Heart left ventricle (tissue), 16 donors: ENCODE measurements around the gene SELENOO. TPM values are rescaled to one million over a fixed set of nuclear protein-coding genes. Genes with fewer than 3 reads are reported as not detected.

Experiments
- ATAC-seq, 4 donors: fragments of 200-7000 bp; cut with Tn5 transposase; one replicate each; pipeline ENCODE4 v1.9.1; 2020 to 2022; ENCODE audit warnings: moderate library complexity in 4 of 4, mild to moderate bottlenecking in 3 of 4, moderate number of reproducible peaks in 1 of 4
- DNase-seq, 5 donors: peaks; one replicate each; pipeline ENCODE4 v3.0.0-alpha.2; 2020
- H3K27ac ChIP-seq, 12 donors: fragments of 200-600 bp; sonication (generic) in 4 of 12; one replicate each; pipeline versions ENCODE4 v1.5.0 to v1.8.0; 2016 to 2022; ENCODE audit warnings: mild to moderate bottlenecking in 2 of 12
- H3K27me3 ChIP-seq, 9 donors: fragments of 200-600 bp; sonication (generic) in 2 of 9; one replicate each; pipeline versions ENCODE4 v1.5.1 to v1.8.0; 2016 to 2022; ENCODE audit warnings: mild to moderate bottlenecking in 3 of 9
- H3K36me3 ChIP-seq, 9 donors: fragments of 200-600 bp; sonication (generic) in 2 of 9; one replicate each; pipeline versions ENCODE4 v1.5.0 to v1.8.0; 2018 to 2022; ENCODE audit warnings: mild to moderate bottlenecking in 2 of 9
- H3K4me1 ChIP-seq, 12 donors: fragments of 200-600 bp; sonication (generic) in 4 of 12; one replicate each; pipeline versions ENCODE4 v1.5.0 to v1.8.0; 2016 to 2022; ENCODE audit warnings: mild to moderate bottlenecking in 3 of 12
- H3K4me3 ChIP-seq, 12 donors: fragments of 200-600 bp; sonication (generic) in 4 of 12; one replicate each; pipeline versions ENCODE4 v1.5.0 to v1.8.0; 2017 to 2022; ENCODE audit warnings: mild to moderate bottlenecking in 9 of 12, moderate library complexity in 4 of 12
- H3K9me3 ChIP-seq, 12 donors: fragments of 200-600 bp; sonication (generic) in 4 of 12; one replicate each; pipeline versions ENCODE4 v1.5.0 to v1.8.0; 2016 to 2022; ENCODE audit warnings: mild to moderate bottlenecking in 1 of 12
- POLR2A ChIP-seq, 2 donors: fragments of 450-650 bp; IDR thresholded peaks; one replicate each; pipeline ENCODE4 v1.6.1; 2017; ENCODE audit warnings: antibody characterized with exemption in 2 of 2, mild to moderate bottlenecking in 2 of 2, moderate library complexity in 2 of 2
- WGBS, 4 donors: extraction: QIAGEN DNeasy Blood & Tissue Kit in 2 of 4; methylation state at CpG; one replicate each; pipeline versions ENCODE4 v1.1.5 to v1.1.7; 2013 to 2018; 5-methylcytosine and 5-hydroxymethylcytosine counted together
- intact Hi-C, 10 donors: fragments of 100-400 bp; cut with DNase I; formaldehyde crosslinking; loops; one replicate each; pipeline versions ENCODE4 v1.11.1 to v1.14.2; 2022
- polyA plus RNA-seq, 2 donors: library from polyadenylated mRNA; stranded (reverse); fragments of 200-250 nt; gene quantifications; one replicate each; pipeline ENCODE4 v1.2.3, GENCODE V29; 2013
- total RNA-seq, 9 donors: library from RNA; depleted of rRNA in 2 of 9; stranded (reverse); fragments of >200 nt in 2 of 9; fragmentation: NEBNext Ultra II Directional in 3 of 9; extraction: Animal tissue kit (Norgen Biotek cat#: 25700) in 3 of 9; gene quantifications; one replicate each; pipeline versions ENCODE4 v1.1.0 to v1.2.4, GENCODE V29; 2016 to 2023
- TF ChIP-seq, protein P1 (sequence below), 12 donors: fragments of 200-600 bp; sonication (generic) in 4 of 12; IDR thresholded peaks; one replicate each; pipeline versions ENCODE4 v1.5.0 to v1.8.0; 2018 to 2022; ENCODE audit warnings: antibody characterized with exemption in 12 of 12, mild to moderate bottlenecking in 5 of 12
- donor health status: ischemic (EF 13 %, LVEDD 7.1; RV severe dilation, severe dysfunction).
- donor health status: healthy with polysubstance abuse.
- donor health status: DM: no; HTN: yes; CAD: no.
- donor health status: DM: no; HTN: no; CAD: no.
- donor health status: ischemic (EF 25% LVEDD 6.9; RV normal size, moderate dysfunction).
- donor health status: ischemic (EF 25% LVEDD 5.7; RV mildly dilated, moderate dysfunction).
- donor health status: healthy.
- donor health status: DM: yes; HTN: yes; CAD: no.
- donor health status: ischemic (EF 35%, LVEDD 5.7; RV mildly dilated, moderate dysfunction).
- donor health status: nonischemic (EF 11% LVEDD 7.7; RV severe dilation, severe dysfunction).
- donor health status: DM: yes; HTN: yes; CAD: no.
- donor health status: PGD.
- donor health status: ischemic (EF 29% LVEDD 5.4; RV normal size, mild dysfunction).
- donor health status: nonischemic (EF 23%, LVEDD 6.1; RV moderate dilation, normal function).

SELENOO gene
- total and polyA plus RNA-seq, 11 donors, result 10.4 to 23.8 (median 15.4) TPM

DNA sequence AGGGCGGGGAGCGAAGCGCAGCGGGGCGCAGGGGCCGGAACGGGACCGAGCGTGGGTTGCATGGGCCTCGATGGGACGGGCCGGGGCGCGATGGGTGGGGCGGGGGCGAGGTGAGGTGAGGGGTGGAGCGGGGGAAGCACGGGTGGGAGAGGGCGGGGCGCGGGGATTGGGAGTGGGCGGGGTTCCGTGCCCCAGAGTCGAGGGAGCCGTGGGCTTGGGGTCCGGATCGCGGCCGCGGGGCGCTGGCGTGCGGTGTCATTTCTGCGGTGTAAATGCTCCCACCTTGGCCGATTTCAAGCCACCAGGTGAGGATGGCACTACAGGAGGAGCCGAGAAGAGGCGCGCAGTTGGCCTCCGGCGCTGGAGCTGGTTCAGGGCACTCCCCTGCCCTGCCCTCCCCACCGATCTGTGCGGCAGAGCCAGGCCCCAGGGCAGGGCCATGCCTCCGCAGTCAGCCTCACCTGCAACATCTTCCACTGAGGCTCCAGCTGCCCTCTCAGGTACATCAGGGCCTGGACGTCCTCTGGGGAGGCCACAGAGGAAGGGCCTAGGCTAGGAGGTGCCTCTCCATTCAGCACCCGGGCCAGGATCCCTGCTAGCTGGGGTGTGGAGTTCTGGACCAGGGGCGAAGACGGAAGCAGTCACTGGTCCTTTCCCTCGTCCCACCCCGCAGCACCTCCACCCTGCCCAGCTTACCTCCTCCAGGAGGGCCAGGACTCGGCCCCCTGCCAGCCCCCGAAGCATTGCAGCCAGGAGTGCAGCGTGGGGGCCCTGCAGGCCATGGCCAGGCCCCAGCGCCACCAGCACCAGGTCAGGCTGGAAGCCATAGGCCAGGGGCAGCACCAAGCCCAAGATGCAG, 44.6 kb downstream of the SELENOO start:
- Histone ChIP-seq H3K27me3 (no peaks in the 10 kb centered on the region), H3K27ac (peak overlapping the region; percentile 72 to 96 (median 88)), H3K9me3 (no peaks in the 10 kb centered on the region), H3K36me3 (peaks cover 0 to 29% (median 8%) of the 10 kb centered on the region in 9 donors), H3K4me1 (peaks cover 18 to 70% (median 52%) of the 10 kb centered on the region in 12 donors), H3K4me3 (peak overlapping the region; percentile 51 to 99 (median 88))
- TF ChIP-seq, protein P1, sequence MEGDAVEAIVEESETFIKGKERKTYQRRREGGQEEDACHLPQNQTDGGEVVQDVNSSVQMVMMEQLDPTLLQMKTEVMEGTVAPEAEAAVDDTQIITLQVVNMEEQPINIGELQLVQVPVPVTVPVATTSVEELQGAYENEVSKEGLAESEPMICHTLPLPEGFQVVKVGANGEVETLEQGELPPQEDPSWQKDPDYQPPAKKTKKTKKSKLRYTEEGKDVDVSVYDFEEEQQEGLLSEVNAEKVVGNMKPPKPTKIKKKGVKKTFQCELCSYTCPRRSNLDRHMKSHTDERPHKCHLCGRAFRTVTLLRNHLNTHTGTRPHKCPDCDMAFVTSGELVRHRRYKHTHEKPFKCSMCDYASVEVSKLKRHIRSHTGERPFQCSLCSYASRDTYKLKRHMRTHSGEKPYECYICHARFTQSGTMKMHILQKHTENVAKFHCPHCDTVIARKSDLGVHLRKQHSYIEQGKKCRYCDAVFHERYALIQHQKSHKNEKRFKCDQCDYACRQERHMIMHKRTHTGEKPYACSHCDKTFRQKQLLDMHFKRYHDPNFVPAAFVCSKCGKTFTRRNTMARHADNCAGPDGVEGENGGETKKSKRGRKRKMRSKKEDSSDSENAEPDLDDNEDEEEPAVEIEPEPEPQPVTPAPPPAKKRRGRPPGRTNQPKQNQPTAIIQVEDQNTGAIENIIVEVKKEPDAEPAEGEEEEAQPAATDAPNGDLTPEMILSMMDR (IDR thresholded peaks at IDR 0.05), result no peak
- TF ChIP-seq POLR2A (IDR thresholded peaks at IDR 0.05), result no peak
- DNase-seq, result no peak
- 4 to 25% (median 14%) methylated on average over 11 to 53 of the region's 53 CpGs for WGBS, 4 donors
- peak; percentile 2 to 44 (median 33) for ATAC-seq
- intact Hi-C loops, result loop anchor here in 6 of 10 donors (2.0 to 10.0 kb wide), 5 partner anchors 97 to 369 kb away; partner anchors contain the start of genes PPP6R2 (in 2 of the 6), LMF2 (in 1 of the 6), NCAPH2 (in 1 of the 6) and SCO2 (in 1 of the 6)

DNA sequence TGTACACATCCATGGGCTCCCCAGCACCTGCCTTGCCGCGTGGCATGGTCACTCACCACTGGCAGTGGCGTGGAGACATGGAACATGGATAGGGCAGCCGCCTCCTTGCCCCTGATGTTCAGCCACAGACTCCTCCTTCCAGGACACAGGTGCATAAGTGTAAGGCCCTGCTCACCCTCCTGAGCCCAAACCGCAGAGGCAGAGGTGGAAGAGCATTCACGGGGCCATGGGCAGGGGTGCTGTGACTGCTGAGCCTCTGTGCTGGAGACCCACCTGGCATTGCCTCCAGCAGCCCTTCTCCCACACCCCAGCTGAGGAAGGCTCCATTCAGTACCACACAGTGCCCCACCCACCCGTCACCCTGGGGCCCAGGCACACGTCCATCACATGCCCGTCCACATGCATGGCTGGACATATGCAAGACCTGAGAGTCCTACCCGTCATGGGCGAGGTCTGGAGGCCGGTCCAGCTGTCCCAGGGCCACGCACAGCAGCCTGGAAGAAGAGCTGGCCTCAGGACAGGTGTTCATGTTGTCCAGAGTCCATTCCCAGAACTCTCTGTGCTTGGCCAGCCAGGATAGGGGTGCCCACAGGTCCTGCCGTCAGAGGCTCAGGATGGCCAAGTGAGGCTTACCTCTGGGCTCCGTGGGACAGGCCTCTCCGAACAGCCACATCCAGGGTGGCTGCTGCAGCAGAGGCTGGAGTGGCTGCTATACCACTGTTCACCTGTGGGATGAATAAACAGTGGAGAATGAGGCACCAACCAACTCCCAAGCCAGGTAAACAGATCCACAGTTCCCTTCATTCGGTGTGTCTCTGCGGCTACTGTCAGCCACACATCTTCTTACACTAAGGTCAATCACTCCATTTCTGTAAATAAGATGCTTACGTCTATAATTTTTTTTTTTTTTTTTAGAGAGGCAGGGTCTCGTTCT, 45.7 kb downstream of the SELENOO start:
- intact Hi-C loops, result loop anchor here in 5 of 10 donors (10.0 kb wide), 4 partner anchors 248 to 368 kb away; partner anchors contain the start of genes LMF2 (in 1 of the 5), NCAPH2 (in 1 of the 5) and SCO2 (in 1 of the 5)

DNA sequence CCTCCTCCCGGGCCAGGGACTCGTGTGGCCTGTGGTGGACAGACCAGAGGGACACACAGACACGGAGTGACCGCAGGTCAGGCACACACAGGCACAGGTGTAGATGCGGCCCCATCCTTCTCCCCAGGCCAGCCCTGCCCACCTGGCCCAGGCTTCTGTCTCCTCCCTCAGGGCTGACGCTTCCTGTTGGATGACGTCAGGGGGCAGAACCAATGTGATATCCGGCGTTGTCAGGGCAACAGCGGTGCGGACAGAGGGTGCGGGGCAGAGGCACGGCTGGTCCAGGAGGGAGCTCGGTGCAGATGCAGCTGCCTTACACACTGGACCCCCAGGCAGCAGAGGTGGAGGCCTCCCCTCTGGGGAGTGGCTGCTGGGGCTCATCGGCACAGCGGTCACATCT, 46.9 kb downstream of the SELENOO start:
- 32 to 46% (median 45%) methylated on average over 12 to 16 of the region's 16 CpGs for WGBS, 4 donors
- Histone ChIP-seq H3K4me3 (no peak overlapping the region), H3K27ac (no peak overlapping the region), H3K9me3 (no peaks in the 10 kb centered on the region), H3K4me1 (peaks cover 13 to 64% (median 45%) of the 10 kb centered on the region in 12 donors), H3K27me3 (no peaks in the 10 kb centered on the region), H3K36me3 (peaks cover 0 to 25% (median 8%) of the 10 kb centered on the region in 9 donors)
- no peak for ATAC-seq
- TF ChIP-seq, protein P1 (IDR thresholded peaks at IDR 0.05), result no peak
- TF ChIP-seq POLR2A (IDR thresholded peaks at IDR 0.05), result no peak
- intact Hi-C loops, result loop anchor here in 5 of 10 donors (10.0 kb wide), 4 partner anchors 247 to 367 kb away; partner anchors contain the start of genes LMF2 (in 1 of the 5), NCAPH2 (in 1 of the 5) and SCO2 (in 1 of the 5)
- no peak for DNase-seq

More for the DNA sequence above, 45.7 kb downstream of the SELENOO start:
- Histone ChIP-seq H3K4me3 (peak overlapping the region in 1 of 12 donors; percentile 87), H3K27me3 (no peaks in the 10 kb centered on the region), H3K27ac (no peak overlapping the region), H3K4me1 (peaks cover 18 to 70% (median 52%) of the 10 kb centered on the region in 12 donors), H3K36me3 (peaks cover 0 to 25% (median 8%) of the 10 kb centered on the region in 9 donors), H3K9me3 (no peaks in the 10 kb centered on the region)
- 85 to 88% (median 87%) methylated on average over 15 to 20 of the region's 20 CpGs for WGBS, 4 donors
- TF ChIP-seq, protein P1 (IDR thresholded peaks at IDR 0.05), result no peak
- TF ChIP-seq POLR2A (IDR thresholded peaks at IDR 0.05), result no peak
- DNase-seq (no peak), ATAC-seq (no peak)
